Stimulated activated CD8-positive, alpha-beta memory T cell treated with anti-CD3 and anti-CD28 coated beads, Interleukin-2, amount 100 ng/mL, for 48 hours (primary cell): ENCODE measurements around the gene HDGFL3.
"Not testable (repeated sequence)": the region's sequence is repeated elsewhere in the genome, so short reads cannot be mapped to it uniquely, and the experiment has no call there.

Source experiments
- DNase-seq, 2 donors: peaks; one replicate each; pipeline ENCODE4 v3.0.0-alpha.2; 2020; ENCODE audit warnings: low read depth in 2 of 2

HDGFL3 gene

GRCh38 chr15:83207660-83208366 is at the start of gene HDGFL3:
Gene HDGFL3, minus strand, starts transcription at chr15:83207823. Its CDS starts 409 bp downstream, at chr15:83207414.
- DNase-seq = peak; percentile 11 to 14

DNA sequence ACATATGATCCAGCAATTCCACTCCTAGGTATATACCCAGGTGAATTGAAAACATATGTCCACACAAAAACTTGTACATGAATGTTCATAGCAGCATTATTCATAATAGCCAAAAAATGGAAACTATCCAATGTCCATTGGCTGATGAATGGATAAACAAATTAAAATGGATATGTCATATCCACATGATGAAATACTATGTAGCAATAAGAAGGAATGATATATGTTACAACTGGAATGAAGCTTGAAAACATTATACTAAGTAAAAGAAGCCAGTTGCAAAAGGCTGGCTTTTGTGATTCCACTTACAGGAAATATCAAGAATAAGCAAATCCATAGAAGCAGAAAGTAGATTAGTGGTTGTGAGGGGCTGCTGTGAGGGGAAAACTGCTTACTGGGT is 43.2 kb upstream of the HDGFL3 start:
- DNase-seq = no peak

- DNase-seq = no peak
Observed at GRCh38 chr15:83249030-83249343, 41.4 kb upstream of the HDGFL3 start.

- DNase-seq = no peak
Observed at GRCh38 chr15:83248151-83249029, 40.8 kb upstream of the HDGFL3 start.

DNA sequence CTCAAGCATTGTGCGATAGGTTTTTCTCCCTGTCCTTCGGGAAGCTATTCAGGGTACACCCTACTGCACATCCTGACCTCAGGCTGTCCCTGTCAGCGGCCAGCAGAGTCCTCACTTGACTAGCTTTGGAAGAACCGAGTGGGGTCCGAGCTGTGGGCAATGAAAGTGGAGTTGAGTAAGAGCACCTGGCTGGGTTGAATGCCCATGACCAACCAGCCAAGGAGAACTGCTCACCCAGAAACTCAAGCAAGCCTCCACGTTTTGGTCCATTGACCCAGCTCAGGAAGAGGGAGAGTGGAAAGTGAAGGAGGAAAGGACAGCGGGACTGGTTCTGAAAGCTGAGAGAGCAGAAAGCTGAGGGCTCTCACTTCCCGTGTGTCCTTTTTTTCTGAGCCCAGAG is 36.0 kb upstream of the HDGFL3 start:
- no peak for DNase-seq

GRCh38 chr15:83230242-83230641 is 22.6 kb upstream of the HDGFL3 start:
- no peak for DNase-seq

- no peak for DNase-seq
Observed at GRCh38 chr15:83225449-83225848, 17.8 kb upstream of the HDGFL3 start.

DNA sequence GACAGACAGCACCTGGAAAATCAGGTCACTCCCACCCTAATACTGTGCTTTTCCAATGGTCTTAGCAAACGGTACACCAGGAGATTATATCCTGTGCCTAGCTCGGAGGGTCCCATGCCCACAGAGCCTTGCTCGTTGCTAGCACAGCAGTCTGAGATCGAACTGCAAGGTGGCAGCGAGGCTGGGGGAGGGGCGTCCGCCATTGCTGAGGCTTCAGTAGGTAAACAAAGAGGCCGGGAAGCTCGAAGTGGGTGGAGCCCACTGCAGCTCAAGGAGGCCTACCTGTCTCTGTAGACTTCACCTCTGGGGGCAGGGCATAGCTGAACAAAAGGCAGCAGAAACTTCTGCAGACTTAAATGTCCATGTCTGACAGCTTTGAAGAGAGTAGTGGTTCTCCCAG is 14.2 kb upstream of the HDGFL3 start:
- DNase-seq = not testable (repeated sequence)

GRCh38 chr15:83219026-83219425 is 11.4 kb upstream of the HDGFL3 start:
- no peak for DNase-seq

DNA sequence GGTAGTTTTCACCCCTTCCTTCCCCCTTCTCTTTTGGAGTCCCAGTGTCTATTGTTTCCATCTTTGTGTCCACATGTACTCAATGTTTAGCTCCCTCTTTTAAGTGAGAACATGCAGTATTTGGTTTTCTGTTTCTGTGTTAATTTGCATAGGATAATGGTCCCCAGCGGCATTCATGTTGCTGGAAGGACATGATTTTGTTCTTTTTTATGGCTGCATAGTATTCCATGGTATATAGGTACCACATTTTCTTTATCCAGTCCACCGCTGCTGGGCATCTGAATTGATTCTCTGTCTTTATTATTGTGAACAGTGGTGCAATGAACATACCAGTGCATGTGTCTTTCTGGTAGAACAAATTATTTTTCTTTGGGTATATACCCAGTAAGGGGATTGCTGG is 7.7 kb upstream of the HDGFL3 start:
- no peak for DNase-seq

- DNase-seq = no peak
Observed at GRCh38 chr15:83210619-83211018, 3.0 kb upstream of the HDGFL3 start.

DNA sequence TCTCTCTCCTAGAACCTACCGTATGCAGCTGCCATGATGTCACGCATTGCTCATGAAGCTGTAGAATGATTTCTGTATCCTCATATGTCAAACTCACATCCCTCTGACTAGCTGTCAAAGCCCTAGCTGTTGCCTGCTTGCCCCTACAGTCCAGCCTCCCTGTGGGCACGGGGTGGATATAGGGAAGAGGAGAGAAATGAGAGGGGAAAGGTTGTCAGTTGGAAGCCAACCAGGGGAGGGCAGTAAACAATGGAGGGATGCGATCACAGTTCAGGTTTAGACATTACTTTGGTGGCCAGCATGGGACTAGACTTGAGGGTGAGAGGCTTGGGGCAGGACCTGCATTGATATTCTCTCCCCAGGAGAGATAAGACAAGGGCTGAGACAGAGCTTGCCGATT is 1.7 kb upstream of the HDGFL3 start:
- no peak for DNase-seq

- DNase-seq = no peak
Observed at GRCh38 chr15:83208367-83208661, 691 bp upstream of the HDGFL3 start.

DNA sequence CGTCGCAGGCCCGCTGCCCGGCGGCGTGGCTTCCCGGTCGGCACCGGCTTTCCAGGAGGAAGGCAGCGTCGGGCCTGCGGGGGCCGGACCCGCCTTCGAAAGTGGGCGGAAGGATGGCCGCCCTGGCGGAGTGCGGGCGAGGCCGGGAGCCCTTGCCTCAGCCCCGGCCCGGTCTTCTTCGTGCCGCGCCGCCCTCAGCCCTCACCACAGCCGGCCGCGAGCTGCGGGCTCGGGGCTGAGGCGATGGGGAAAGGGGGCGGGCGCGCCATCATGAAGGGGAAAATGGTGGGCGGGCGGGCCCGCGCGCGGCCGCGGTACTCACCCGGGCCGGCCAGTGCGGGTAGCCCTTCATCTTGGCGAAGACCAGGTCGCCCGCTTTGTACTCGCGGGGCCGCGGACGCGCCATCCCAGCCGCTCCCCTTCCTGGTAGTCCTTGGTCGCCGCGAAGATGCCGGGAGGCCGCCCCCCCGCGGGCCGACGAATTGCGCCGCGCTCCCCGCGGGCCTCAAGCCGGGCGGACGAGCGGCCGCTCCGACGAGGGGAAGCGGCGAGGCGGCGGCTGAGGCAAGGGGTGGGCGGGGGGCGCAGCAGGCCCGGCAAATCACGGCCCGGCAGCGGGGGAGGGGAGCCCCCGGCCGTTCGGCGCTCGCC is 489 bp downstream of the HDGFL3 start:
- peak in 1 of 2 donors; percentile 7 for DNase-seq

DNA sequence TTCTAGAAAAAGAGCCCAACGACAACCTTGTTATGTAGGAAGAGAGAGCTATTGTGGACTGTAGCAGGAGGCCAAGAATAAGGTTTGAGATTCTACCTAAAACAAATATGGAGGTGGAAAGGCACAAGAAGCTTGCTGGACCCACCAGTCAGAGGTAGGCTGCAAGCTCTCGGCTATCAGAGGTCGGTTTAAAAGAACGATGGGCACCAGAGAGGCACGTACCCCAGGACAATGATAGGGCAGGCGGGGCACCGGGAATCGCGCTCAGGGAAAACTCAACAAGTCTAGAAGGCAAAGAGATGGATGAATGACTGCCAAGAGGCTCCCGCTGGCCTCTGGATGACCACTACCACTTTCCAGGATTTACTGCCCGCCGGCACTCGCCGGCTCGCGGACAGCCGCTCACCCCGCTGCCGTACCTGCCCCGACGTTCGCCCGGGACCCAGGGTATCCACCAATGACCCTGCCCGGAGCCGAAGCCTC is 1.1 kb downstream of the HDGFL3 start:
- DNase-seq = no peak

- no peak for DNase-seq
Observed at GRCh38 chr15:83205725-83206324, 1.8 kb downstream of the HDGFL3 start.

GRCh38 chr15:83204697-83205096 is 2.9 kb downstream of the HDGFL3 start:
- no peak for DNase-seq

GRCh38 chr15:83203543-83203942 is 4.1 kb downstream of the HDGFL3 start:
- DNase-seq = no peak

GRCh38 chr15:83200589-83200988 is 7.0 kb downstream of the HDGFL3 start:
- DNase-seq = no peak

DNA sequence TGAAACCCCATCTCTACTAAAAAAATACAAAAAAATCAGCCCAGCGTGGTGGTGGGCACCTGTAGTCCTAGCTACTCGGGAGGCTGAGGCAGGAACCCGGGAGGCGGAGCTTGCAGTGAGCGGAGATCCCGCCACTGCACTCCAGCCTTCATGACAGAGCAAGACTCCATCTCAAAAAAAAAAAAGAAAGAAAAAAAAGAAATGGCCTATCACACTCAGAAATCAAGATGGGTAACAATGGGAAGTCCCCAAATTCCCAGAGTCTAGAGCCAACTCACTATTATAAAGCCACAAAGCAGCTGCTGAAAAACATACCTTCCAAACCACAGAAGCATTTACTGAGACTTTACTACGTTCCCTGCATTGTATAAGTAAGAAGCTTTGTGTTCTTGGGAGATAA is 7.5 kb downstream of the HDGFL3 start:
- no peak for DNase-seq

GRCh38 chr15:83199288-83199687 is 8.3 kb downstream of the HDGFL3 start:
- no peak for DNase-seq

GRCh38 chr15:83198476-83198875 is 9.1 kb downstream of the HDGFL3 start:
- DNase-seq = no peak
